ENCODE results near the gene THBS1.

Gene THBS1

DNA sequence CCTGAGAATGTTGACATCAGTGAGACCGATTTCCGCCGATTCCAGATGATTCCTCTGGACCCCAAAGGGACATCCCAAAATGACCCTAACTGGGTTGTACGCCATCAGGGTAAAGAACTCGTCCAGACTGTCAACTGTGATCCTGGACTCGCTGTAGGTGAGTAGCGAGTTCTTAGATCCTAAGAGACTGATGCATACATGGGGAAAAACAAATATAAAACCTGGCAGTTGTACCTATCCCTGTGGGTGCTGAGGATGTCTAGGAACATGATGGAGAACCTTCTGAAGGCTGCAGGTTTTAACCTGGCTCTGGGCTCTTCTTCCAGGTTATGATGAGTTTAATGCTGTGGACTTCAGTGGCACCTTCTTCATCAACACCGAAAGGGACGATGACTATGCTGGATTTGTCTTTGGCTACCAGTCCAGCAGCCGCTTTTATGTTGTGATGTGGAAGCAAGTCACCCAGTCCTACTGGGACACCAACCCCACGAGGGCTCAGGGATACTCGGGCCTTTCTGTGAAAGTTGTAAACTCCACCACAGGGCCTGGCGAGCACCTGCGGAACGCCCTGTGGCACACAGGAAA lies 12.3 kb downstream of the THBS1 start:
- no peak overlapping the region for H3K4me3 ChIP-seq (ENCODE audit: low read depth in 1 of 2, low read length in 1 of 2)
- TF ChIP-seq, protein P1, sequence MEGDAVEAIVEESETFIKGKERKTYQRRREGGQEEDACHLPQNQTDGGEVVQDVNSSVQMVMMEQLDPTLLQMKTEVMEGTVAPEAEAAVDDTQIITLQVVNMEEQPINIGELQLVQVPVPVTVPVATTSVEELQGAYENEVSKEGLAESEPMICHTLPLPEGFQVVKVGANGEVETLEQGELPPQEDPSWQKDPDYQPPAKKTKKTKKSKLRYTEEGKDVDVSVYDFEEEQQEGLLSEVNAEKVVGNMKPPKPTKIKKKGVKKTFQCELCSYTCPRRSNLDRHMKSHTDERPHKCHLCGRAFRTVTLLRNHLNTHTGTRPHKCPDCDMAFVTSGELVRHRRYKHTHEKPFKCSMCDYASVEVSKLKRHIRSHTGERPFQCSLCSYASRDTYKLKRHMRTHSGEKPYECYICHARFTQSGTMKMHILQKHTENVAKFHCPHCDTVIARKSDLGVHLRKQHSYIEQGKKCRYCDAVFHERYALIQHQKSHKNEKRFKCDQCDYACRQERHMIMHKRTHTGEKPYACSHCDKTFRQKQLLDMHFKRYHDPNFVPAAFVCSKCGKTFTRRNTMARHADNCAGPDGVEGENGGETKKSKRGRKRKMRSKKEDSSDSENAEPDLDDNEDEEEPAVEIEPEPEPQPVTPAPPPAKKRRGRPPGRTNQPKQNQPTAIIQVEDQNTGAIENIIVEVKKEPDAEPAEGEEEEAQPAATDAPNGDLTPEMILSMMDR (IDR thresholded peaks at IDR 0.05): no peak
- H3K27me3 ChIP-seq: no peaks in the 10 kb centered on the region
- no peaks in the 10 kb centered on the region for H3K36me3 ChIP-seq
- no peaks in the 10 kb centered on the region for H3K9me3 ChIP-seq
- H3K27ac ChIP-seq: no peak overlapping the region
- no peaks in the 10 kb centered on the region for H3K4me1 ChIP-seq (ENCODE audit: control insufficient read depth in 1 of 2, insufficient read depth in 1 of 2, low read depth in 1 of 2, low read length in 1 of 2)

DNA sequence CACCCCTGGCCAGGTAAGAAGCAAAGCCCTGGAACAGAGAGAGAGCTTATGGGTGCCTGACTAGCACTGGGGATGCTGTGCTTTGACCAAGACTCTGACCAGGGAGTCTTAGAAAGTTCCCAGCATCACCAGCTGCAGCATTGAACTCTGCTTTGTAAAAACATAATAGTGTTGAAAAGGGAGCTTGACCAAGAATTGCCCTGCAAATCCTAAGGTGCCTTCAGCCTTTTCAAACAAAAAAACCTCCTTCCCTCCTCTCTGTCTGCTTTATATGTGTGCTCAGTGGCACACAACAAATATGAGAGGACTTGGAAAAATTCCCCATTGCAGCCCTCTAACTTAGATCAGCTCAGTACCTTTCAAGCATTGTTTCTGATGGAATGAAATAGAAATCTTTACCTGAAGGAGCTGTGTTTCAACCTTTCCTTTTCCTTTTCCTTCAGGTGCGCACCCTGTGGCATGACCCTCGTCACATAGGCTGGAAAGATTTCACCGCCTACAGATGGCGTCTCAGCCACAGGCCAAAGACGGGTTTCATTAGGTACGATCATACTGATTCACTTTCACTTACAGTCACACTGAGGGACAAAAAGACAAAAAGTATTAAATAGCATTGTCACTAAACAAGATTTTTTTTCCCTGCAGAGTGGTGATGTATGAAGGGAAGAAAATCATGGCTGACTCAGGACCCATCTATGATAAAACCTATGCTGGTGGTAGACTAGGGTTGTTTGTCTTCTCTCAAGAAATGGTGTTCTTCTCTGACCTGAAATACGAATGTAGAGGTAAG lies 13.0 kb downstream of the THBS1 start:
- no peak overlapping the region for H3K27ac ChIP-seq
- H3K27me3 ChIP-seq: no peaks in the 10 kb centered on the region
- no peak overlapping the region for H3K4me3 ChIP-seq (ENCODE audit: low read depth in 1 of 2, low read length in 1 of 2)
- no peaks in the 10 kb centered on the region for H3K36me3 ChIP-seq
- H3K9me3 ChIP-seq: no peaks in the 10 kb centered on the region
- TF ChIP-seq, protein P1 (IDR thresholded peaks at IDR 0.05): no peak
- H3K4me1 ChIP-seq (ENCODE audit: control insufficient read depth in 1 of 2, insufficient read depth in 1 of 2, low read depth in 1 of 2, low read length in 1 of 2): no peaks in the 10 kb centered on the region

DNA sequence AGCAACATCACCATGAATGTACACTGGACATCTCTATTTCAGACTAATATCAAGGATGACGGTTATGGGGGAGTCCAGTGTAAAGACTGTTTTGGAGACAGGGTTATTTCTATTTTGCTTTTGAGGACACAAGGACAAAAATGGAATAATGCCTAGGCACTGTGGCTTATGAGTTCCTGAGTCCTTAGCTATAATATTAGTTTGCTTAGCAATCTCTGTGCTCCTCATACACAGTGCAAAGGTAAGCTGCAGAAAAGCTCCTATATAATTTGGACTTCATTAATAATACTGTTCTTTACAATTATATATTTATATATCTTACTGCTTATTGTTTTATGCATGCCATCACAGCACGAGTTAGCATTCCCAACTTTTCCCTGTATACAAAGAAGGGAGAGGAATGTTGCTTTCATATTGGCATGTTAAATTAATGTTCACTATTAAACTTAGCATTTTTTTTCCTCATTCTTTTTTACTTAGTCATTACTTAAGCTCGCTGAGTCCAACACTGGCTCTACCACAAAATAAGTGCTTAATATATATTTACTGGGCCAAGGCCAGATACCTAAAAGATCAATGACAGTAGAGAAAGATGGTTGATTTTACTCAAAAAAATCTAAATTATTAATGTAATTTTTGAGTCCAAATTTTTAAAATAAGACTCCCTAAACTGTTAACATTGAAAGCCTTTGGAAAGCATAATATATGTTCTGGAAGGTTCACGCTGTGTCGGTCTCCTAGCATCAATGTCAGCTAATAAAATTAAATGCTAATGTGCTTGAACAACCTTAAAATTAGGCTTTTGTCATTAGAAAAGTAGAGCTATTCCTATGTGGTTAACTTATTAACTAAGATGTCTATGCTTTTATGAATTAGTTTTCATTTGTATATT lies 13.8 kb downstream of the THBS1 start:
- H3K4me3 ChIP-seq (ENCODE audit: low read depth in 1 of 2, low read length in 1 of 2): no peak overlapping the region
- H3K4me1 ChIP-seq (ENCODE audit: control insufficient read depth in 1 of 2, insufficient read depth in 1 of 2, low read depth in 1 of 2, low read length in 1 of 2): no peaks in the 10 kb centered on the region
- H3K27ac ChIP-seq: no peak overlapping the region
- H3K27me3 ChIP-seq: no peaks in the 10 kb centered on the region
- TF ChIP-seq, protein P1 (IDR thresholded peaks at IDR 0.05): no peak
- no peaks in the 10 kb centered on the region for H3K36me3 ChIP-seq
- H3K9me3 ChIP-seq: no peaks in the 10 kb centered on the region

DNA sequence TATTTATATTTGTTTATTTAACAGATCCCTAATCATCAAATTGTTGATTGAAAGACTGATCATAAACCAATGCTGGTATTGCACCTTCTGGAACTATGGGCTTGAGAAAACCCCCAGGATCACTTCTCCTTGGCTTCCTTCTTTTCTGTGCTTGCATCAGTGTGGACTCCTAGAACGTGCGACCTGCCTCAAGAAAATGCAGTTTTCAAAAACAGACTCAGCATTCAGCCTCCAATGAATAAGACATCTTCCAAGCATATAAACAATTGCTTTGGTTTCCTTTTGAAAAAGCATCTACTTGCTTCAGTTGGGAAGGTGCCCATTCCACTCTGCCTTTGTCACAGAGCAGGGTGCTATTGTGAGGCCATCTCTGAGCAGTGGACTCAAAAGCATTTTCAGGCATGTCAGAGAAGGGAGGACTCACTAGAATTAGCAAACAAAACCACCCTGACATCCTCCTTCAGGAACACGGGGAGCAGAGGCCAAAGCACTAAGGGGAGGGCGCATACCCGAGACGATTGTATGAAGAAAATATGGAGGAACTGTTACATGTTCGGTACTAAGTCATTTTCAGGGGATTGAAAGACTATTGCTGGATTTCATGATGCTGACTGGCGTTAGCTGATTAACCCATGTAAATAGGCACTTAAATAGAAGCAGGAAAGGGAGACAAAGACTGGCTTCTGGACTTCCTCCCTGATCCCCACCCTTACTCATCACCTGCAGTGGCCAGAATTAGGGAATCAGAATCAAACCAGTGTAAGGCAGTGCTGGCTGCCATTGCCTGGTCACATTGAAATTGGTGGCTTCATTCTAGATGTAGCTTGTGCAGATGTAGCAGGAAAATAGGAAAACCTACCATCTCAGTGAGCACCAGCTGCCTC lies 14.7 kb downstream of the THBS1 start:
- TF ChIP-seq, protein P1 (IDR thresholded peaks at IDR 0.05): no peak
- Histone ChIP-seq H3K36me3 (no peaks in the 10 kb centered on the region), H3K4me3 (ENCODE audit: low read depth in 1 of 2, low read length in 1 of 2) (no peak overlapping the region), H3K4me1 (ENCODE audit: control insufficient read depth in 1 of 2, insufficient read depth in 1 of 2, low read depth in 1 of 2, low read length in 1 of 2) (no peaks in the 10 kb centered on the region), H3K9me3 (no peaks in the 10 kb centered on the region), H3K27me3 (no peaks in the 10 kb centered on the region), H3K27ac (no peak overlapping the region)
